ENCODE data around the gene OVAAL. TPM values are rescaled to one million over a fixed set of nuclear protein-coding genes. Genes with fewer than 3 reads are reported as not detected.

The OVAAL gene
- total RNA-seq, 1 experiment from 2014 or later, result not detected

- H3K4me1 Mint-ChIP-seq (ENCODE audit: insufficient read depth, unreplicated experiment), result peaks cover 49% of the 10 kb centered on the region
Measured at GRCh38 chr1:180572760-180573159, 14.0 kb downstream of the OVAAL start.

GRCh38 chr1:180574031-180574713 lies 15.4 kb downstream of the OVAAL start:
- intact Hi-C loops (cut with micrococcal nuclease), result no loop called here
- BruUV-seq (replicated peaks), result no TSS peak
- no peaks in the 10 kb centered on the region for H3K27me3 Mint-ChIP-seq (ENCODE audit: insufficient read depth, unreplicated experiment)
- no peak overlapping the region for H3K4me3 Mint-ChIP-seq (ENCODE audit: unreplicated experiment)
- CTCF ChIA-PET, result interaction anchor here (0.8 to 1.1 kb wide), 3 partner anchors 52 to 568 kb away, joined by 3 to 4 read pairs (median 3); partner anchors contain the start of gene ACBD6
- H3K36me3 Mint-ChIP-seq (ENCODE audit: insufficient read depth, unreplicated experiment), result no peaks in the 10 kb centered on the region
- no peak for DNase-seq (ENCODE audit: unreplicated experiment)
- POLR2A ChIA-PET, result interaction anchor here (0.6 to 3.7 kb wide), 5 partner anchors 11 to 332 kb away, joined by 3 to 26 read pairs (median 4); partner anchors contain the start of gene XPR1
- no peaks in the 10 kb centered on the region for H3K9me3 Mint-ChIP-seq (ENCODE audit: unreplicated experiment)
- no peak for TF ChIP-seq CTCF (IDR thresholded peaks at IDR 0.05; ENCODE audit: unreplicated experiment)
- H3K27ac Mint-ChIP-seq (ENCODE audit: low read depth, unreplicated experiment), result no peak overlapping the region
- peaks cover 51% of the 10 kb centered on the region for H3K4me1 Mint-ChIP-seq (ENCODE audit: insufficient read depth, unreplicated experiment)

More at GRCh38 chr1:180572760-180573159, 14.0 kb downstream of the OVAAL start:
- CTCF ChIA-PET, result interaction anchor here (1.1 to 1.3 kb wide), 2 partner anchors 11 to 13 kb away, joined by 3 to 7 read pairs; no protein-coding TSS in a partner anchor
- no peaks in the 10 kb centered on the region for H3K27me3 Mint-ChIP-seq (ENCODE audit: insufficient read depth, unreplicated experiment)
- BruUV-seq (replicated peaks), result no TSS peak
- TF ChIP-seq CTCF (IDR thresholded peaks at IDR 0.05; ENCODE audit: unreplicated experiment), result no peak
- no peaks in the 10 kb centered on the region for H3K36me3 Mint-ChIP-seq (ENCODE audit: insufficient read depth, unreplicated experiment)
- DNase-seq (ENCODE audit: unreplicated experiment), result no peak
- H3K27ac Mint-ChIP-seq (ENCODE audit: low read depth, unreplicated experiment), result no peak overlapping the region
- no peak overlapping the region for H3K4me3 Mint-ChIP-seq (ENCODE audit: unreplicated experiment)
- intact Hi-C loops (cut with micrococcal nuclease), result no loop called here
- POLR2A ChIA-PET, result interaction anchor here (0.7 to 3.7 kb wide), 6 partner anchors 13 to 71 kb away, joined by 3 to 26 read pairs (median 3); partner anchors contain the start of genes ACBD6 and XPR1
- no peaks in the 10 kb centered on the region for H3K9me3 Mint-ChIP-seq (ENCODE audit: unreplicated experiment)

GRCh38 chr1:180577361-180577760 lies 18.6 kb downstream of the OVAAL start:
- Mint-ChIP-seq H3K4me1 (ENCODE audit: insufficient read depth, unreplicated experiment) (peaks cover 48% of the 10 kb centered on the region), H3K36me3 (ENCODE audit: insufficient read depth, unreplicated experiment) (peaks cover 5% of the 10 kb centered on the region), H3K27ac (ENCODE audit: low read depth, unreplicated experiment) (peak overlapping the region; percentile 76), H3K4me3 (ENCODE audit: unreplicated experiment) (no peak overlapping the region), H3K27me3 (ENCODE audit: insufficient read depth, unreplicated experiment) (no peaks in the 10 kb centered on the region), H3K9me3 (ENCODE audit: unreplicated experiment) (no peaks in the 10 kb centered on the region)
- TF ChIP-seq CTCF (IDR thresholded peaks at IDR 0.05; ENCODE audit: unreplicated experiment), result no peak
- ChIA-PET POLR2A (interaction anchor here (0.7 to 2.7 kb wide), 7 partner anchors 8 to 551 kb away, joined by 3 to 11 read pairs (median 4); no protein-coding TSS in a partner anchor), CTCF (interaction anchor here (0.6 to 2.3 kb wide), 2 partner anchors 11 to 203 kb away, joined by 5 to 8 read pairs; no protein-coding TSS in a partner anchor)
- no TSS peak for BruUV-seq (replicated peaks)
- peak; percentile 34 for DNase-seq (ENCODE audit: unreplicated experiment)
- intact Hi-C loops (cut with micrococcal nuclease), result no loop called here

GRCh38 chr1:180579961-180580611 lies 21.3 kb downstream of the OVAAL start:
- peak overlapping the region; percentile 30 for H3K27ac Mint-ChIP-seq (ENCODE audit: low read depth, unreplicated experiment)
- CTCF ChIA-PET, result interaction anchor here (0.6 to 1.0 kb wide), 3 partner anchors 37 to 1537 kb away, joined by 3 read pairs; no protein-coding TSS in a partner anchor
- peak; percentile 93 for DNase-seq (ENCODE audit: unreplicated experiment)
- H3K9me3 Mint-ChIP-seq (ENCODE audit: unreplicated experiment), result peaks cover 7% of the 10 kb centered on the region
- H3K36me3 Mint-ChIP-seq (ENCODE audit: insufficient read depth, unreplicated experiment), result peaks cover 5% of the 10 kb centered on the region
- BruUV-seq (replicated peaks), result no TSS peak
- intact Hi-C loops (cut with micrococcal nuclease), result no loop called here
- POLR2A ChIA-PET, result interaction anchor here (0.7 kb wide), 1 partner anchor 31 kb away, joined by 3 read pairs; no protein-coding TSS in a partner anchor
- H3K4me3 Mint-ChIP-seq (ENCODE audit: unreplicated experiment), result no peak overlapping the region
- peaks cover 38% of the 10 kb centered on the region for H3K4me1 Mint-ChIP-seq (ENCODE audit: insufficient read depth, unreplicated experiment)
- TF ChIP-seq CTCF (IDR thresholded peaks at IDR 0.05; ENCODE audit: unreplicated experiment), result no peak
- no peaks in the 10 kb centered on the region for H3K27me3 Mint-ChIP-seq (ENCODE audit: insufficient read depth, unreplicated experiment)

Measured in MCF 10A (cell line).